Stimulated activated CD8-positive, alpha-beta memory T cell treated with anti-CD3 and anti-CD28 coated beads, Interleukin-15, amount 100 ng/mL, for 48 hours (primary cell): ENCODE results near the gene ASB3.
"Not testable (repeated sequence)": the region's sequence is repeated elsewhere in the genome, so short reads cannot be mapped to it uniquely, and the experiment has no call there.

Experiments
- DNase-seq, 2 donors: peaks; one replicate each; pipeline ENCODE4 v3.0.0-alpha.2; 2020; ENCODE audit warnings: low read depth in 2 of 2

ASB3 gene

DNA sequence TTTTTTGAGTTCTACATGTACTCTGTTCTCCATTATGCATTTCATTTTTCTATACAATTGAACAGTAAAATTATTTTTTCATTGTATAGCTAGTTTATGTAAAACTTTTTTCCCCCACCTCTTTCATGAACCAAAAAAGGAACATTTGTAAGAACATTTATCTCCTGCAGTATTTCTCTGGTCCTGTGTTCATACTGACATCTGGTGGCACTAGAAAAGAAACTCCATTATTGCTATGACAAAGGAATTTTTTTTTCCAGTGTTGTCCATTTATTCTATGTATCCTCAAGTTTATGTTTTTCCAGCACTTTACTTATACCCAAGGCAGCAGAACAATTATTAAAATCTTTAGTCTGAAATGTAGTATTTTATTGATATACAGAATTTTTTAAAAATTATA is 46.6 kb downstream of the ASB3 start:
- no peak for DNase-seq

DNA sequence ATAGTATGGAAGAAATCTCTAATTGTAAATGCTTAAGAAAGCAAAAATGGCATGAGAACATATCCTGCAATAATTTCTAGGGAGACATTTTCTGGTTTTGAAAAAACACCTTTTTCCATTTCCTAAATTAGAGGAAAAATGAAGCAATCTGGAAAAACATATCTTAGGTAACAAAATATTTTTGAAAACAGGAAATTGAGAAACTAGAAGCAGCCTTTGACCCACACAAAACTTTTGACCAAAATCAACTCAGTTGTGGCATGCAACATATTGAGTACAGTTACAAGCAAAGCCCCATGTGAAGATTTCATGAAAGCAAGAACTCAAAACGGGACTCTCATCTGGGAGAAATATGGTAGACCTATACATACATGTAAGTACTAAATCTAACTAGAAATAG is 47.7 kb downstream of the ASB3 start:
- DNase-seq, result no peak

DNA sequence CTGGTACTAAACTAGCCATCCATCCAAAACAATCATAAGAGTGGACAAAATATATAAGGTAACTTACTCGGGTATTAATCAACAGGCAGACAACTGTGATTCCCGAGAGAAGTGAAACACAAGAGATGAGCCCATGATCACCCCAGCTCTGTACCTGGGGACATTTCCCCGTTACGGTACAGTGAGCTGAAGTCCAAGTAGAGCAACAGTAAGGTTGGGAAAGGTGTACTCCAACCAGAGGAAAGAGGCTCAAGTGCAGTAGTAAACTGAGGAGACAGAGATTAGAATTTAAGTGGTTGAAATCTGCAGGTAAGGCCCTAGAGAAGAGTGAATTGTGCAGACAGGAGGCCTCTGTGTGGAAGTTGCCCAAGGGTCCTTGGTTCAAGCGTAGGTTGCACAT is 49.7 kb downstream of the ASB3 start:
- DNase-seq, result no peak

DNA sequence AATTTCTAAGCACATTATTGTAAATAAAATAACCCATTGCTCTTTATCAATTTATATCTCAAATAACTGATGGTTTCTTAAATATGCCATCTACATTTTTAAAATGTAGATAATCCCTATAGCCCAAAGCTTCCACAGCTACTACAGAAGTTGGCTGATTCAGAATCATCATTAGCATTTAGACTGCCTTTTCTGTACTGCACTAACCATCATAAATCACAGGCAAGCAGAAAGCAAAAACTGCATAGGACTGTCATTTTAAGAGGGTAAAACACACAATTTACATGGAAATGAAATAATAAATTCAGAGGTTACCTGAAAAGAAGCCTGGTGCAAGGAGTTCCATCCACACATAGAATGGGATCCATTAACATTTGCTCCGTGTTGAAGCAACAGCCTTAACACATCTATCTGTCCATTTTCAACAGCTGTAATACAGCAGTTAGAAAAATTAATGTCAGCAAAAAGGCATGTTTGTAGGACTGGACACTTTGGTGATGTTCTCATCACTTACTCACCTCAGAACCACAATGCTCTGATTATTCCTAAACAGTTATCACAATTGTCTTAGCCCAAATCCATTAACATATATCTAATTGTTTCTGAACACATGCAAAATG is 57.5 kb downstream of the ASB3 start:
- DNase-seq, result no peak

DNA sequence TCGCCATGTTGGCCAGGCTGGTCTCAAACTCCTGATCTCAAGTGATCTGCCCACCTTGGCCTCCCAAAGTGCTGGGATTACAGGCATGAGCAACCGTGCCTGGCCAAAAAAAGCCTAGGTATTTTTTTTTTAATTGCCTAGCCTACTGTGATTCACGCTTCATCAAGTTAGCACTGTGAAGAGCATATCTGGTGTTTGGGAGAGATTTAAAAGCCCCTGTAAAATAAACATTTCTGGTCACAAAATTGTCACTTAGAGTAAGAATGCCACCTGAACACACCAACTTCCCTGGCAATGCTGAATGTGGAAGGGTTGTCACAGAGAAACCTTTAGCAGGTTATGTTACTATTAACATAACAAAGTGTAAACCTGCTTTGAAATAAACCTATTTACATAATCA is 58.8 kb downstream of the ASB3 start:
- no peak for DNase-seq

DNA sequence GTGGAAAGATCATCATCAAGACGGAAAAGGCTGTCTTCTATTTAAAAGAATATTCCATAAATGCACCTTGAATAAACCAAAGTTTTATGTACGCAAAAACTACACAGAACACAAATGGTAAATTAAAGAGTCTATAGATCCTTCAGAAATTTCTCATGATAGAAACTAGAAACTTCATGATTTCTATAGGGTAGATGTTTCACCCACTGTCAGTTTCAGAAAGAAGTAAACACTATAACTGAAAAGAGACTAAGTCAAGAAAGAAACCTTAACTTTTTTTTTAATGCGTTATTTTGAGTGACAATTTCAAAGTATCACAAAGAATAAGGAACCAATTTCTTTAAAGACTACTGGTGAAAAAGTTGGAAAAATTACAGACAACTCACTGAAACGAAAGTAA is 61.1 kb downstream of the ASB3 start:
- DNase-seq, result no peak

DNA sequence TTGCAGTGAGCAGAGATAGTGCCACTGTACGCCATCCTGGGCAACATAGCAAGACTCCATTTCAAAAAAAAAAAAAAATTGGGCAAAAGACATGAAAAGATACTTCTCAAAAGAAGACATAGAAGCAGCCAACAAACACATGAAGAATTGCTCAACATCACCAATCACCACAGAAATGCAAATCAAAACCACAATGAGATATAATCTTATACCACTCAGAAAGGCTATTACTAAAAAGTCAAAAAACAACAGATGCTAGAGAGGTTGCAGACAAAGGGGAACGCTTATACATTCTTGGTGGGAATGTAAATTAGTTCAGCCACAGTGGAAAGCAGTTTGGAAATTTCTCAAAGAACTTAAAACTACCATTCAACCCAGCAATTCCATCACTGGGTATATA is 62.2 kb downstream of the ASB3 start:
- DNase-seq, result no peak

DNA sequence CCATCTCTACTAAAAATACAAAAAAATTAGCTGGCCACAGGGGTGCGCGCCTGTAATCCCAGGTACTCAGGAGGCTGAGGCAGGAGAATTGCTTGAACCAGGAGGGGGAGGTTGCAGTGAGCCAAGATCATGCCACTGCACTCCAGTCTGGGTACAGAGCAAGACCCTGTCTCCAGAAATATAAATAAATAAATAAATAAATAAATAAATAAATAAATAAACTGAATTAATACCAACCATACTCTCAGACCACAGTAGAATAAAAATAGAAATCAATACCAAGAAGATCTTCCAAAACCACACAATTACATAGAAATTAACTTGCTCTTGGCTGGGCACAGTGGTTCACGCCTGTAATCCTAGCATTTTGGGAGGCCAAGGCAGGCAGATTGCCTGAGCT is 65.8 kb downstream of the ASB3 start:
- not testable (repeated sequence) for DNase-seq

DNA sequence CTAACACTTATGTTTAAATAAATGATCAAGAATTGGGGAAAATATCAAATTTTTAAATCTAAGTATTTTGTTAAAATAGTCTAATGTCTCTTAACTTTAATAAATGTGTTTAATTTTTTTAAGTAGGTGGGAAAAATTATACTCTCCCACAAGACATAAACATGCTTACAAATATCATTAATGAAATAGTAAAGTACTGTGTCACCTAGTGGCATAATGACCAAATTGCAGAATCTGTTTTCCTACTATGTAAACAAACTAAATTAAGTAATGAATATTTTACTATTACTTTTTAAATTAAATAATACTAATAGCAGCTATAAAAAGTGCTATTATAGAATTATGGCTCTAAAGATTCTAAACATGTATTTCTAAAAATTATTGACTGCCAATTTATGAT is 71.2 kb downstream of the ASB3 start:
- DNase-seq, result no peak

DNA sequence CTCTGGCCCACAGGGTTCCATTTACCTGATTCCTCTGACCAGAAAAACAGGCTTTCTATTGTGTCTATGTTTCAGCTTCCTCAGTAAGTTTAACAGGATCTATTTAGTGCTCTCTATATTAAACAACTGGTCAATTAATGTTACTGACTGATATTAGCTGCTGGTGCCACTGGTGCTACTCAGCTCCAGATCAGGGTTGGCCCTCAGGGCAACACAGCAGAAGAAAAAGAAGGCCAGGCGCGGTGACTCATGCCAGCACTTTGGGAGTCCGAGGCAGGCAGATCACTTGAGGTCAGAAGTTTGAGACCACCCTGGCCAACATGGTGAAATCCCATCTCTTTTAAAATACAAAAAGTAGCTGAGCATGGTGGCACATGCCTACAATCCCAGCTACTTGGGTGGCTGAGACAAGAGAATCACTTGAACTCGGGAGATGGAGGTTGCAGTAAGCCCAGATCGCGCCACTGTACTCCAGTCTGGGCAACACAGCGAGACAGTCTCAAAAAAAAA is 75.4 kb downstream of the ASB3 start:
- no peak for DNase-seq

DNA sequence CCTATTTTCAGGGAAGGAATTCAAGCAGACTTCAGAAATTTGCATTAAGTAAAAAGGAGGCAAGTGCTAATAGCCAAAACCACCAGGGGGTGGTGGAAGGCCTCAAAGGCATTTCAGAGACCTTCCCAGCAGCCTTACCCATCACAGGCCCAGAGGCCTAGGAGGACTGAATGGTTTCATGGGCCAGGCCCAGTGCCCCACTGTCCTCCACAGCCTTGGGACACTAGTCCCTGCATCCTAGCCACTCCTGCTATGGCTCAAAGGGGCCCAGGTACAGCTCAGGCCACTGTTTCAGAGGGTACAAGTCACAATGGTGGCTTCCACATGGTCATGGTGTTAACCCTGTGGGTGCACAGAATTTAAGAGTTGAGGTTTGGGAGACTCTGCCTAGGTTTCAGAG is 77.8 kb downstream of the ASB3 start:
- no peak for DNase-seq

DNA sequence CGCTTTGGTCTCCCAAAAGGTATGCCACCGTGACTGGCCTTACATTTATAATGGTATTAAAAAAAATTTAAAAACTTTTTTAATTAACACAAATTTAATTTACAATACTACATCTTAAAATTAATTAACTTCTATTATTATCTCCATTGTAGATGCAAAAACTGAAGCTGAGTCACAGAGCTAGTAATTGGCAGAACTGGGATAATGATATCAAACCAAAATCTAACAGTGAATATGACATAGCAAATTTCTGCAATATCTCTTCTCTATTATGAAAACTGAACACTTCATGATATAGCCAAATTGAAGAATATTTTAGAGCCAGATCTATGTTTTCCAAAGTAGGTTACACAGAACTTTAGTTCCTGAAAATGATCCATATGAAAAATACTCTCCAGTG is 85.5 kb downstream of the ASB3 start:
- DNase-seq, result no peak

DNA sequence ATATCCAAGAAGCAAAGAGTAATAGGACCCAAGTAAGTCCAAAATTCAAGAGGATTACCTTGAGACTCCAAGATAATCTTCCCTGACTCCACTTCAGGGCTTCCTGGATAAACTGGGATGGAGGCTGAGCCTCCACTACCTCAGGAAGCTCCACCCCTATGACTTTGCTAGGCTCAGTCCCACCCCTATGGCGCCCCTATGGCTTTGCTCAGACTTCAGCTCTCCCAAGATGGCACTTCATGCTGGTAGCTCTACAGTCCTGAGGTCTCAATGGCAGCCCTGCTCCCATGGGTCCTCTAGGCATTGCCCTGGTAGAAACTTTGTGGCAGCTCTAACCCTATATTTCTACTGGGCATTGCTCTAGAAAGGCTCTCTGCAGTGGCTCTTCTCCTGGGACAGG is 89.1 kb downstream of the ASB3 start:
- DNase-seq, result no peak

DNA sequence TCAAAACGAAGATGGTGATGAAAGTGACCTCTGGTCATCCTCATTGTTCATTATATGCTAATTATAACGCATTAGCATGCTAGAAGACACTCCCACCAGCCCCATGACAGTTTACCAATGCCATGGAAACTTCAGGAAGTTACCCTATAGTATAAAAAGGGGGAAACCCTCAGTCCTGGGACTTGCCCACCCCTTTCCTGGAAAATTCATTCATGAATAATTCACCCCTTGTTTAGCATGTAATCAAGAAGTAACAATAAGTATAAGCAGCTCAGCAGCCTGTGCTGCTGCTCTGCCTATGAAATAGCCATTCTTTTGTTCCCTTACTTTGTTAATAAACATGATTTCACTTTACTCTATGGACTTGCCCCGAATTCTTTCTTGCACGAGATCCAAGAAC is 89.7 kb downstream of the ASB3 start:
- DNase-seq, result no peak

DNA sequence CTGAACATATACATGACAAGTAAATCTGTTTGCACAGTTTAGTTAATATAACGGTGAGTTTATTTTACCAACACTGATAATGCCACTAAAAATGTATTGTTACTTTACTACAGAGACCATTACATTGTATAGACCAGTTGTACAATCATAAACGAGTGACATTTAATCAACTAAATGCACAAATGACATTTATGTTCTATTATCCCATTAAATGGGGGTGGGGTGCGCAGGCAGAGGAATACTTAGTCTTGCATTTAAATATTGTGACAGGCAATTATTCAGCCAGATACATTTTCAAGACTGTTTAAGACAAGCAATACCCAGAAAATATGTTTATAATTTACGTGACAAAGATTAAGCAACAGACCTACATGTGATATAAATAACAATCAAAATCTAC is 91.2 kb downstream of the ASB3 start:
- DNase-seq, result no peak

DNA sequence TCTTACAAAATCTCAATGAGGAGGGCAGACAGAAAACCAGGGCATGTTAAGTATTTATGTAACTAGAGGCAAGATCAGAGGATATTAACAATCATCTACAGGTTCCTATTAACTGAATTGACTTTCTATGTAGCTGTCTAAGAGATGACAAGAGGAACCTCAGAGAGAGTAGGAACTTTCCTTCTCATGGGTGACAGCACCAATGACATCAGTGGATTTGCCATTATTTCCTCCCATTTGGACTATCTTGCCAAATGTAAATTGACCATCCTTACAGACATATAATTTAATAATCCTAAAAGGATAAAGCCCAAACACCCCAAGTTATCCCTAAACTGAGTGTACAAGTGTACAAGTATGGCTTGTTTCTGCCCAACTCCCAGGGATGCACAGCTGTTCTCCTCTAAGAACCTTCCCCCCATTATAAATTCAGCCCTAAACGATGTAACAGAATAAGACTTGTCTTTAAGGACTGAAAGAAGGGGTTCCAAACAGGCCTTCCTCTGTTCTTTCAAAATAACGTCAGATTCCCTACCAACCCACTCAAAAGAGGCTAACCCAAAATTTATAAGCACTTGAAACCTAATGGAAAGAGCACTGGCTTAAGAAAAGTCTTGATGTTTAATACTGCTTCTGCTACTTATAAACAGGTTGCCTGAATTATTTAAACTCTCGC is 92.5 kb downstream of the ASB3 start:
- DNase-seq, result no peak

DNA sequence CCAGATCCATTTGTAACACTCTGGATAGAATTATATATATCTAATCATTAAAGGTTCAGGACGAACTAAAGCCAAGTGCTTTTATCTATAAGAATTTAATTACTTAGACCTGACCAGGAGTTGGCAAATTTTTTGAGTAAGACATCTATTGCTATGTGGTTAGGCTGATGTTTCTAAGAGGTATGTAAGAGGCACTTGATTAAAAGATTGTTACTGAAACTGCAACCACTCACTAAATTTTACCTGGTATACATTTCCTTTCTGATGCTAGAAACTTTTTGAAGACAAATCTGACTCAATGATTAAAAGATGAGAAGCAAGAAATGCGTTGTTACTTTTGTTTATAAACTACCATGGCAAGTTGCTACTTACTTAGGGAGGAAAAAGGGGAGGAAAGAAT is 95.9 kb downstream of the ASB3 start:
- no peak for DNase-seq

DNA sequence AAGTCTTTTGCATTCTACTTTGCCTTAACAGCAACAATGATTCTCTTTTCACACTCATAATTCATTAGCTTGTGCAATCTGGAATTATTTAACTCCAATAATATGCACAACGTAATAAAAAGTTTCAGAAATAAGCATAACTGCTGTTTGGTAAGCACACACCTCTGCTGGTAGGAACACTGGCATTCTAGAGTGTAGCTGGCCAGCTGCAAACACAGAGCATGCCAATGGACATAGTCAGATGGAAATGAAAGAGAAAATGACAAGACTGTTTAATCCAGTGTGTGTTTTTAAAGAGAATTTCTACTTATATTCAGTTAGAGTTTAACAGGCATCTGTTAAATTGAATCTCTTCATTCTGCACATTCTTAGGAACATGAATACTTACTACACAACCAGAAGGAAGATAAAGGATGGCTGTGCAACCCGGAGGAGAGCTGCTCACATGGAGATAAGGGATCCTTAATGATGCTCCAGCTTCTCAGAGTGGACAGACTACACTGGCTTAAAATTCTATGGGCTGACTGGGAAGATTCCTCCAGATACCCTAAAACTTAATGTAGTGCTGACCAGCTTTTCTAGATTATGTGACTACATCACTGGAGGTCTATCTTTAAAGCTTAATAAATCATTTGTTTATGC is 113.8 kb downstream of the ASB3 start:
- no peak for DNase-seq

DNA sequence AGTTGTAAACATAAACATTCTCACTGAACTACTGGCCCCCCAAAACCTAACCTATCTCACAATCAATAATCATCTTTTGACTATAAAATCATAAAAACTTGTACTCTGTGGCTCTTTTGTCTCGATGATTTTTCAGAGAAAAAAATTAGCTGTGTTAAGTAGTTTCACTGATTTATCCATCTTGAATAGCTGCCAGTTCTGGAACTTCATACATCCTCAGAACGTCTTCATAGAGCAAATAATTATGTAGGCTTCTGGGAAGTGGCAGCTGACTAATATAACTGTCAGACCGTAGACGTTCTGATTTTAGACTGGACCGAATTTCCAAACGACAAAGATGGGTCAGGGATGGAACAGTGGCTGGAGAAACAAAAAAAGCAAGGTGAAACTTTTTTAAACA is 116.4 kb downstream of the ASB3 start:
- no peak for DNase-seq

DNA sequence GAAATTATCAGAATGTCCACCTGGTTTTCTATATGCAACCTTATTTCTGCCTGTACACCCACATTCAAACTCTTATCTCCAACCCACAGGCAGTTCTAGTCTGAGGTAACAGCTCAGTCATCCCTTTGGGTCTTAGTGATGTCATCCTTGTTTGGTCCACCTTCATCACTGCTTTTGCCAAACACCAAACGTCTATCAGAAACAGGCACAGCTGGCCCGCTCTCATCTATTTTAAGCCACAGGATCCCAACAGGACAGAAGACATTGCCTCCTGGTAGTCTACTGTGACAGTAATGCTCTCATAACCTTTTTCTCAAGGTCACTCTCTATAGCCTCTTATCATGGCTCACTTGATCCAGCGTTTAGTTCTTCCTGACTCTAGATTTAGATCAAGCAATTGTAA is 118.1 kb downstream of the ASB3 start:
- DNase-seq, result no peak

DNA sequence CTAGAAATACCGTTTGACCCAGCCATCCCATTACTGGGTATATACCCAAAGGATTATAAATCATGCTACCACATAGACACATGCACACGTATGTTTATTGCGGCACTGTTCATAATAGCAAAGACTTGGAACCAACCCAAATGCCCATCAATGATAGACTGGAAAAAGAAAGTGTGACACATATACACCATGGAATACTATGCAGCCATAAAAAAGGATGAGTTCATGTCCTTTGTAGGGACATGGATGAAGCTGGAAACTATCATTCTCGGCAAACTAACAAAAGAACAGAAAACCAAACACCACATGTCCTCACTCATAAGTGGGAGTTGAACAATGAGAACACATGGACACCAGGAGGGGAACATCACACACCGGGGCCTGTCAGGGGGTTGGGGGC is 119.6 kb downstream of the ASB3 start:
- not testable (repeated sequence) for DNase-seq

DNA sequence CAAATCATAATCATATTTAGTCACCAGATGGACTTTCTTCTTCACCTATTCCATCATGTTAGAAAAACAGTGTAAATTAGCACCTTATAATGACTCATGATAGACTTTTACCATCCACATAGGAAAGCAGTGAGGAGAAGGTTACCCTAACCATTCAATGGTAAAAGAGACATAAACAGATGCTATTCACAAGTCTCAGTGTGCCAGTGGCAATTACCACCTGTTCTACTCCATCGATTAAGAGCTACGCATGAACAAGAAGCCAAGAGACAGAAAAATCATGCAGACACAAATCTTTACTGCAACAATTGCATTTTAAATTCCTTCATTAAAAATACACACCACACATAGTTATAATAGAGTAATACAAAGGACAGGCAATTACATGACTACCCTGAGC is 125.9 kb downstream of the ASB3 start:
- DNase-seq, result no peak

DNA sequence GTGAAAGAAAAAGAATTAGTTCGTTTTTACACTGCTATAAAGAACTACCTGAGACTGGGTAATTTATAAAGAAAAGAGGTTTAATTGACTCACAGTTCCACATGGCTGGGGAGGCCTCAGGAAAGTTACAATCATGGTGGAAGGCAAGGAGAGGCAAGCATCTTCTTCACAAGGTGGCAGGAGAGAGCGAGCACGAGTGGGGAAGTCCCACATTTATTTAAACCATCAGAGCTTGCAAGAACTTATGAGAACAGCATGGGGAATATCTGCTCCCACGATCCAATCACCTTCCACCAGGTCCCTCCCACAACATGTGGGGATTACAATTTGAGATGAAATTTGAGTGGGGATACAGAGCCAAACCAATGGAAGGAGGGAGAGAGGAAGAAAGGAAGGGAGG is 128.3 kb downstream of the ASB3 start:
- not testable (repeated sequence) for DNase-seq
